HG03558 (cell line): ENCODE data around the gene TMEM14A.
"Not testable (repeated sequence)": the region's sequence is repeated elsewhere in the genome, so short reads cannot be mapped to it uniquely, and the experiment has no call there.

Experiments
- ATAC-seq: cut with Tn5 transposase; IDR thresholded peaks from one replicate; pipeline ENCODE4 v1.9.1; 2021; ENCODE audit warnings: moderate number of reproducible peaks; ENCODE audit not compliant: unreplicated experiment; ENCODE audit errors: extremely low read depth

The TMEM14A gene

DNA sequence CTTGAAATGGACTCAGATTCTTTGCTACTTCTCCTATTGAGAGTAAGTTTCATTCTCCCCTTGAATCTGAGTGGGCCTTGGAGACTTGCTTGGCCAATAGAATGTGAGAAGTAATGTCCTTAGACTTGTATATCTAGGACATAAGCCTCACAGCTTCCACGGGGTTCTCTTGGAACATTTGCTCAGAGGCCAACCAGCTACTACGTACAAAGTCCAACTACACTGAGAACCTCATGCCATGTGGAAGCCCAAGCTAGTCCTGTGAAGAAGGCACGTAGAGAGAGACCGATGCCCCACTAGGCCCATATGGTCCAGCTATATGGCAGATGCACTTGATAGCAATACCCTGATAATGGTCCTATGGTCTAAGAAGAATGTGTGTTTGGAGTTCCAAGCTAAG, 22.9 kb downstream of the TMEM14A start:
- ATAC-seq: no peak

GRCh38 chr6:52694404-52694803, 23.5 kb downstream of the TMEM14A start:
- no peak for ATAC-seq

DNA sequence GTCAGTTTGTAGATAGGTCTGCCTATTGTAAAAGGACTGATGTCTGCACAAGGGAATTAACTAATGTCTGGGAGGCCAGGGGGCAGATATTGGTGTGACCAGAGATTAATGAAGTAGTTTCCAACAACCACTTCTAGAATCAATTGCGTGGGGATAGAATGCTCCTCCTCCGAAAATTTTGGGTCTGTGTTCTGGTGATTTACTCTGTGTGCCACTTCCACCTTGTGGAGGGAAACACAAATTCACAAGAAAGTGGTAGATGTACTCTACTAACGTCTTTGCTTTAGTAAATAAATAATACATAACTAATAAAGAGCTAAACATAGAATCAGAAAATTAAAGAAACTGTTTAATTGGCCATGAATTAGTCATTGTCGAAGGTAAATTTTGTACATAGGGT, 25.5 kb downstream of the TMEM14A start:
- no peak for ATAC-seq

DNA sequence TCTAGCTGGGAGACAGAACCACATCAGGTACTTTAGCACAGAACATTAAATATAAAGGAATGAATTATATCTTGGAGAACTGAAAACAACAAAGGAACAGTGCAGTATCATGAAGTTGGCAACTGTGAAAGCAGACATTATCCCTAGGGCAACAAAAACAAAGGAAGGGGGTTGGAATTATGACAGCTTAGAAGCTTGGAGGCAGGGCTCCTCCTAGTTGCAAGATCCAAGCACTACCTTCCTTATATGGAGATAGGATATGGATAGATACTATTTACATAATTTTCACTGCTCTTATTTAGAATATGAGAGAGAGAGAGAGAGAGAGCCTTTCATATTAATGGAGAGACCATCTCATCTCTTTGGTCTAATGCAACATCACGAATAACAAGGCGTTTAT, 27.0 kb downstream of the TMEM14A start:
- no peak for ATAC-seq

GRCh38 chr6:52704060-52704459, 33.1 kb downstream of the TMEM14A start:
- no peak for ATAC-seq

DNA sequence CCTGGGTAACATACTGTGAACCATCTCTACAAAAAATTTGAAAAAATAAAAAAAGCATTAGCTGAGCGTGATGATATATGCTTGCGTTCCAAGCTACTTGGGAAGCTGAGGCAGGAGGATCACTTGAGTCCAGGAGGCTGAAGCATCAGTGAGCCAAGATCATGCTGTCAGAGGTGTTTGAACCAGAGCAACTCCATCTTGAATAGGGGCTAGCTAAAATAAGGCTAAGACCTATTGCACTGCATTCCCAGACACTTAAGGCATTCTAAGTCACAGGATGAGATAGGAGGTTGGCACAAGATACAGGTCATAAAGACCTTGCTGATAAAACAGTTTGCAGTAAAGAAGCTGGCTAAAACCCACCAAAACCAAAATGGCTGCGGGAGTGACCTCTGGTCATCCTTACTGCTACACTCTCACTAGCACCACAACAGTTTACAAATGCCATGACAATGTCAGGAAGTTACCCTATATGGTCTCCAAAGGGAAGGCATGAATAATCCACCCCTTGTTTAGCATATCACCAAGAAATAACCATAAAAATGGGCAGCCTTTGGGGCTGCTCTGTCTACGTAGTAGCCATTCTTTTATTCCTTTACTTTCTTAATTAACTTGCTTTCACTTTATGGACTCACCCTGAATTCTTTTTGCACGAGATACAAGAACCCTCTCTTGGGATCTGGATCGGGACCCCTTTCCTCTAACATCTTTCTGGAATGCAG, 34.0 kb downstream of the TMEM14A start:
- not testable (repeated sequence) for ATAC-seq

GRCh38 chr6:52706001-52706400, 35.1 kb downstream of the TMEM14A start:
- ATAC-seq: no peak

GRCh38 chr6:52707963-52708680, 37.2 kb downstream of the TMEM14A start:
- ATAC-seq: no peak

DNA sequence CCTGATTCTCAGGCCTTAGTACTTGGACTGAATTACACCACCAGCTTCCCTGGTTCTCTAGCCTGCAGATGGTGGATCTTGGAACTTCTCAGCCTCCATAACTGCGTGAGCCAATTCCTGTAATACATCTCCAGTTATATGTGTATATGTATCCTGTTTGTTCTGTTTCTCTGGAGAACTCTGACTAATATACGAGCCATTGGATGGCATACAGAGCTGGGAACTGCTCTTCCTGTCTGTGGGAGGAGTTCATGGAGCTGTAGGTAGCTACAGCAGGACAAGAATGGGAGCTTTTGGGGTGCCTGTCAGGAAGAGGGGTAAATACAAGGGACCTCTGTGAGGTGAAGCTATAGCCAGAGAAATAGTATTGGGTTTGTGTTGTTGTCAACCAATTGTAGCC, 41.2 kb downstream of the TMEM14A start:
- ATAC-seq: no peak

GRCh38 chr6:52714761-52715160, 43.8 kb downstream of the TMEM14A start:
- ATAC-seq: not testable (repeated sequence)

- no peak for ATAC-seq
Observed at GRCh38 chr6:52718550-52718949, 47.6 kb downstream of the TMEM14A start.

DNA sequence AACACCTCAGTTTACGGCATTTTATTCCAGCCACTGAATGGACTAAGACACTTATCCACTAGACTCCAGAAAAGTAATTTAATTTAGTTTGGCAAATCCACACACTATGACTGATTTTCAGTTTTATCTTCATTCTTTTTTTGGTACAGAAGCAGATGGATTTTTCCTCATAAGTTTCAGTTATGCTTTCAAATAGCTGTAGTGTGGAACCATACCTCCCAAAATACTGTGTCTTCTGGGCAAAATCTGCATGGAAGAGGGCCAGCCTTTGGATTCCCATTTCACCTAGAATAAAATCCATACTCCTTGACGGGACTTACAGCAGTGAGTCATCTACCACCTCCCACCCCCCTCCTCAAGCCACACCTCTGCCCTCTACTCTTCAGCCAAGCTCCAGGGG, 49.4 kb downstream of the TMEM14A start:
- ATAC-seq: no peak

DNA sequence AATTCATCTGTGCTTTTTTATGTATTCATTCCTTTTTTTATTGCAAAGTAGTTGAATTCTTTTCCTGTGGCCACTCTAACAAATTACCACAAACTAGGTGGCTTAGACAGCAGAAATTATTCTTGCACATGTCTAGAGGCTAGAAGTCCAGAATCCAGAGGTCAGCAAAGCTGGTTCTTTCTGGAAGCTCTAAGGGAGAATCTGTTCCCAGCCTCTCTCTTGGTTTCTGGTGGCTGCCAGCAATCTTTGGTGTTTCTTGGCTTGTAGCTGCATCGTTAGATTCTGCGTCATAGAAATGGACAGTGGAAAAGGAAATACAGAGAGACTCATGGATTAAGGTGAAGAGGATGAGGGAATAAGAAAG, 53.1 kb downstream of the TMEM14A start:
- no peak for ATAC-seq

DNA sequence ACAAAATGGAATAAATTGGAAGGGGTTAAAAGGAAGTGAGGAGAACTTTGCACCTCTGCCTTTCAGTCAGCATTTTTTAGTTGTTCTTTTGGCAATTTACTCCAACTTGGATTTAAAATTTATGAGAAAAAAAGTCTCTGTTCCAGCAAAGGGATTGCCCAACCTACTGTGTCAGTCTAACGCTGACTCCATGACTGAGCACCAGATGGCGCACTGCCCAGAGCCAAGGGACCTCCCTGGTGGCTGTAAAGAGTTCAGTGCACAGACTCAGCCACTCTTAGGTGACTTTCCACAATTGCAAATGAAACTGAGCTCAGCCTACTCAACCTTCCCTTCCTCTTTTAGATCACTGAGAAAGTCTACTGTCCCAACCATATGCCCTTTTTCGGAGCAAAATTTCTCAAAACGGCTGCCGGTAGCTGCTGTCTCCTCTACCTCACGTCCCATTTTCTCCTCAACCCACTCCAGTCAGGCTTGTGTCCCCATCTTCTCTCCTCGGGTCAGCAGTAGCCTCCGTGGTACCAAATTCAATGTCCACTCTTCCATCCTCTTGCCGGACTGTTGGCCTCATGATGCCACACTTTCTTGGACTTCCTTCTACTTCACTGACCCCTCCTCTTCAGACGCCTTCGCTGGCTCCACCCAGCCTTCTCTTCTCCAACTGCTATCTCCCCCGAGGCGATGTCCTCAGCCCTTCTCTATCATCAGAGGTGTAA, 53.7 kb downstream of the TMEM14A start:
- peak; percentile 94 for ATAC-seq

GRCh38 chr6:52725143-52725534, 54.2 kb downstream of the TMEM14A start:
- no peak for ATAC-seq

DNA sequence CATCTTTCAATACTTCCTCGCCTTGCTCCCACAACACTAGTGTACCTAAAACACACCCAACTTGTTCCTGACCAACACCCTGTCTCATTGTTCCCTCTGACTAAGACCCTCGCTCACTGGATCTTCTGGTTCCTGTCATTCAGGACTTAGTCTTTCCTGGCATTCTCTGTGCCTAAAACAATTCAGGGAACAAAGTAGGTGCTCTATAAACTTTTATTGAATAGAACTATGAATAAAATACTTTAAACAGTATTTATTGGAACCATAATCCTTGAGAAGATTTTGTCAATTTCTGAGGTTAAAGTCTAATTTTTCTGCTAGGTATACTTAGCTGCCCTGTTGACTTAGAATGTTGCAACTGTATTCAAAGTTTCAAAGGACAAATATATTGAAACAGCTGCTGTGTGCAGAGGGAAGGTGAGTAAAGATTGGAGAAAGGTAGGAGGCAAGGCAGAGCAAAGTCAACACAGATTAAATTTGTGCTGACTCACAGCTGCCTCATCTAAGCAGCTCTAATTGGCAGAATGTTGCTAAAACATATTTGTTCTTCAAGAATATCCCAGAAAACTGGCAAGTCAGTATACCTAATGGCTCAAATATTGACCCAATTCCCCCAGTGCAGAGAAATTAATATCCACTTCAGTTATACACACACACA, 54.8 kb downstream of the TMEM14A start:
- no peak for ATAC-seq

GRCh38 chr6:52726193-52726542, 55.3 kb downstream of the TMEM14A start:
- ATAC-seq: no peak

- ATAC-seq: no peak
Observed at GRCh38 chr6:52726741-52727535, 56.0 kb downstream of the TMEM14A start.

DNA sequence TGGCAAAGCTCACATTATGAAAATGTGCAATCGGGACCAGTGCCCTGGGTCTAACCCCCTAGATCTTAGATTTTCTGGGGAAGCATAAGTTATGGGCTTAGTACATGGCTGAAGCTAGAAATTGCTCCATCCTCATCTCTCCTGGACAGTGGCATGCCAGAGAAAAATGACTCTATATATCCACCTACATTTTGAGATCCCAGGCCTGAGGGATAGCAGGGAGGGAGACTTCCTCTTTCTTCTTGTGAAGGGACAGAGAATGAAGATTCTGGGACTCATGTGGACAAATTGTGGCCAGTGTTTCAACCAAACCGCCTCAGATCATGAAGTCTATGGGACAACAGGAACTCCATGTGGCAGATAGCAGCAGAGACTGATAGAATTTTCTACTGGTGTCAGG, 57.0 kb downstream of the TMEM14A start:
- no peak for ATAC-seq

- no peak for ATAC-seq
Observed at GRCh38 chr6:52728394-52728793, 57.5 kb downstream of the TMEM14A start.
